Activated CD8-positive, alpha-beta T cell treated with anti-CD3 and anti-CD28 coated beads for 36 hours (primary cell): ENCODE results near the gene ARHGEF18. TPM values are rescaled to one million over a fixed set of nuclear protein-coding genes. Genes with fewer than 3 reads are reported as not detected.
"Not testable (repeated sequence)": the region's sequence is repeated elsewhere in the genome, so short reads cannot be mapped to it uniquely, and the experiment has no call there.

Experiments
- ATAC-seq: fragments of 200-7000 bp; cut with Tn5 transposase; one replicate; pipeline ENCODE4 v1.10.0; 2021; ENCODE audit warnings: mild to moderate bottlenecking, moderate library complexity
- CTCF ChIA-PET: fragments of 350-600 bp; sonication (Branson Sonifier 250); formaldehyde crosslinking; loops from one replicate; lab custom pipeline; 2021; ENCODE audit warnings: antibody characterized with exemption; lab: Charles Lee
- POLR2A ChIA-PET: fragments of 350-600 bp; sonication (Branson Sonifier 250); formaldehyde crosslinking; loops from one replicate; lab custom pipeline; 2021; ENCODE audit warnings: antibody characterized with exemption; lab: Charles Lee
- DNase-seq: peaks from one replicate; pipeline ENCODE4 v3.0.0-alpha.2; 2020
- H3K27ac Mint-ChIP-seq: one replicate; pipeline ENCODE4 v1.8.0; 2021; ENCODE audit warnings: mild to moderate bottlenecking, mixed read lengths
- H3K27me3 Mint-ChIP-seq: one replicate; pipeline ENCODE4 v1.8.0; 2021; ENCODE audit warnings: mixed read lengths
- H3K36me3 Mint-ChIP-seq: one replicate; pipeline ENCODE4 v1.8.0; 2021; ENCODE audit warnings: low read depth, mixed read lengths
- H3K4me1 Mint-ChIP-seq: one replicate; pipeline ENCODE4 v1.8.0; 2021; ENCODE audit warnings: low read depth, mixed read lengths
- H3K4me3 Mint-ChIP-seq: one replicate; pipeline ENCODE4 v1.8.0; 2021; ENCODE audit warnings: mild to moderate bottlenecking, moderate library complexity, mixed read lengths
- H3K9me3 Mint-ChIP-seq: one replicate; pipeline ENCODE4 v1.8.0; 2021; ENCODE audit warnings: mixed read lengths
- intact Hi-C: fragments of 100-400 bp; cut with micrococcal nuclease; formaldehyde crosslinking; loops from one replicate; pipeline ENCODE4 v1.10.0; 2022
- total RNA-seq, 2 experiments: library from RNA; stranded (reverse); gene quantifications; one replicate each; pipeline ENCODE4 v1.2.3, GENCODE V29; 2021
- TF ChIP-seq, protein P1 (sequence below): fragments of 200-600 bp; IDR thresholded peaks from one replicate; pipeline ENCODE4 v1.8.0; 2022; ENCODE audit warnings: antibody characterized with exemption, mild to moderate bottlenecking

Gene ARHGEF18
- total RNA-seq = 10 to 100 TPM; 25.9 to 36.4 TPM

- DNase-seq = peak; percentile 75
- TF ChIP-seq, protein P1, sequence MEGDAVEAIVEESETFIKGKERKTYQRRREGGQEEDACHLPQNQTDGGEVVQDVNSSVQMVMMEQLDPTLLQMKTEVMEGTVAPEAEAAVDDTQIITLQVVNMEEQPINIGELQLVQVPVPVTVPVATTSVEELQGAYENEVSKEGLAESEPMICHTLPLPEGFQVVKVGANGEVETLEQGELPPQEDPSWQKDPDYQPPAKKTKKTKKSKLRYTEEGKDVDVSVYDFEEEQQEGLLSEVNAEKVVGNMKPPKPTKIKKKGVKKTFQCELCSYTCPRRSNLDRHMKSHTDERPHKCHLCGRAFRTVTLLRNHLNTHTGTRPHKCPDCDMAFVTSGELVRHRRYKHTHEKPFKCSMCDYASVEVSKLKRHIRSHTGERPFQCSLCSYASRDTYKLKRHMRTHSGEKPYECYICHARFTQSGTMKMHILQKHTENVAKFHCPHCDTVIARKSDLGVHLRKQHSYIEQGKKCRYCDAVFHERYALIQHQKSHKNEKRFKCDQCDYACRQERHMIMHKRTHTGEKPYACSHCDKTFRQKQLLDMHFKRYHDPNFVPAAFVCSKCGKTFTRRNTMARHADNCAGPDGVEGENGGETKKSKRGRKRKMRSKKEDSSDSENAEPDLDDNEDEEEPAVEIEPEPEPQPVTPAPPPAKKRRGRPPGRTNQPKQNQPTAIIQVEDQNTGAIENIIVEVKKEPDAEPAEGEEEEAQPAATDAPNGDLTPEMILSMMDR = no peak
- peak within 1 kb of the TSS; percentile 93 for H3K27ac Mint-ChIP-seq
- ChIA-PET POLR2A (interaction anchor here (0.5 to 1.7 kb wide), 8 partner anchors 9 to 249 kb away, joined by 3 to 5 read pairs (median 3); no protein-coding TSS in a partner anchor), CTCF (interaction anchor here (0.7 to 2.8 kb wide), 9 partner anchors 8 to 521 kb away, joined by 3 to 7 read pairs (median 5); no protein-coding TSS in a partner anchor)
- H3K4me3 Mint-ChIP-seq = peak within 1 kb of the TSS; percentile 89
- peaks cover 11% of the 10 kb centered on the region for H3K9me3 Mint-ChIP-seq
- no peaks in the 10 kb centered on the region for H3K27me3 Mint-ChIP-seq
- intact Hi-C loops = no loop called here
- ATAC-seq = peak; percentile 72
- peaks cover 55% of the 10 kb centered on the region for H3K4me1 Mint-ChIP-seq
- H3K36me3 Mint-ChIP-seq = peaks cover 21% of the 10 kb centered on the region
These were observed at the start of gene ARHGEF18 for GRCh38 chr19:7348587-7349230. ARHGEF18 (plus strand) TSS chr19:7348937; CDS start chr19:7362891, 13,954 bp downstream.

DNA sequence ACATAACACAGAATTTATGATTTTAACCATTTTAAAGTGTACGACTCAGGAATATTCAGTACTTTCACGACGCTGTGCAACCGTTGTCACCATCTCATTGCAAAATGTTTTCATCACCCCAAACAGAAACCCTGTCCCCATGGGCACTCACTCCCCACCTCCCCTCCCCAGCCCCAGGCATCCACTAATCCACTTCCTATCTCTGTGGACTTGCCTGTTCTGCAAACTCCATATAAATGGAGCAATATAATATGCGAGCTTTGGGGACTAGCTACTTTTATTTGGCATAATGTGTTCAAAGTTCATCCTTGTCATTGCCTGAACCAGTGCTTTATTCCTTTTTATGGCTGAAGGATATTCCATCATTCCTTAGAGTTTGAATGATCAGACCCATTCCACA lies 47.2 kb upstream of the ARHGEF18 start:
- Mint-ChIP-seq H3K4me3 (no peak overlapping the region), H3K27me3 (peaks cover 11% of the 10 kb centered on the region), H3K4me1 (no peaks in the 10 kb centered on the region), H3K36me3 (no peaks in the 10 kb centered on the region), H3K9me3 (no peaks in the 10 kb centered on the region), H3K27ac (no peak overlapping the region)
- CTCF ChIA-PET = interaction anchor here (1.8 kb wide), 1 partner anchor 25 kb away, joined by 6 read pairs; no protein-coding TSS in a partner anchor
- no peak for DNase-seq
- ATAC-seq = no peak
- POLR2A ChIA-PET = no interaction called here
- intact Hi-C loops = no loop called here
- TF ChIP-seq, protein P1 = no peak

- no peaks in the 10 kb centered on the region for H3K36me3 Mint-ChIP-seq
- H3K27me3 Mint-ChIP-seq = peaks cover under 1% of the 10 kb centered on the region
- ATAC-seq = no peak
- no peaks in the 10 kb centered on the region for H3K4me1 Mint-ChIP-seq
- no peak overlapping the region for H3K4me3 Mint-ChIP-seq
- intact Hi-C loops = no loop called here
- ChIA-PET CTCF (no interaction called here), POLR2A (no interaction called here)
- no peaks in the 10 kb centered on the region for H3K9me3 Mint-ChIP-seq
- TF ChIP-seq, protein P1 = no peak
- DNase-seq = no peak
- H3K27ac Mint-ChIP-seq = no peak overlapping the region
These were observed 45.3 kb upstream of the ARHGEF18 start for GRCh38 chr19:7303470-7303869.

GRCh38 chr19:7304200-7304599 lies 44.5 kb upstream of the ARHGEF18 start:
- Mint-ChIP-seq H3K4me1 (no peaks in the 10 kb centered on the region), H3K4me3 (no peak overlapping the region), H3K9me3 (no peaks in the 10 kb centered on the region), H3K36me3 (no peaks in the 10 kb centered on the region), H3K27ac (no peak overlapping the region), H3K27me3 (no peaks in the 10 kb centered on the region)
- ATAC-seq (no peak), DNase-seq (no peak)
- POLR2A ChIA-PET = no interaction called here
- TF ChIP-seq, protein P1 = no peak
- CTCF ChIA-PET = no interaction called here
- intact Hi-C loops = no loop called here

- TF ChIP-seq, protein P1 = no peak
- ChIA-PET POLR2A (no interaction called here), CTCF (interaction anchor here (1.0 kb wide), 1 partner anchor 19 kb away, joined by 4 read pairs; no protein-coding TSS in a partner anchor)
- intact Hi-C loops = no loop called here
- DNase-seq = no peak
- no peak overlapping the region for H3K27ac Mint-ChIP-seq
- H3K4me3 Mint-ChIP-seq = no peak overlapping the region
- H3K36me3 Mint-ChIP-seq = no peaks in the 10 kb centered on the region
- no peaks in the 10 kb centered on the region for H3K27me3 Mint-ChIP-seq
- no peak for ATAC-seq
- no peaks in the 10 kb centered on the region for H3K4me1 Mint-ChIP-seq
- no peaks in the 10 kb centered on the region for H3K9me3 Mint-ChIP-seq
These were observed 41.0 kb upstream of the ARHGEF18 start for GRCh38 chr19:7307590-7308218.

GRCh38 chr19:7308327-7308726 lies 40.4 kb upstream of the ARHGEF18 start:
- H3K4me3 Mint-ChIP-seq, H3K27me3 Mint-ChIP-seq, ATAC-seq, H3K27ac Mint-ChIP-seq, H3K9me3 Mint-ChIP-seq, POLR2A ChIA-PET, intact Hi-C loops, H3K36me3 Mint-ChIP-seq, DNase-seq, H3K4me1 Mint-ChIP-seq: not testable (repeated sequence)
- CTCF ChIA-PET = interaction anchor here (1.0 kb wide), 1 partner anchor 19 kb away, joined by 4 read pairs; no protein-coding TSS in a partner anchor
